Measurements from ENCODE around the gene CPZ. TPM values are rescaled to one million over a fixed set of nuclear protein-coding genes. Genes with fewer than 3 reads are reported as not detected.

Gene CPZ
- total RNA-seq, 1 experiment from 2014 or later = 26.9 TPM

- no peak overlapping the region for H3K4me3 Mint-ChIP-seq
- DNase-seq (ENCODE audit: low spot score) (peak; percentile 2), ATAC-seq (no peak)
- no peaks in the 10 kb centered on the region for H3K9me3 Mint-ChIP-seq
- no peak overlapping the region for H3K27ac Mint-ChIP-seq
- ChIA-PET POLR2A (no interaction called here), CTCF (interaction anchor here (1.3 to 2.1 kb wide), 2 partner anchors 30 to 51 kb away, joined by 4 to 10 read pairs; no protein-coding TSS in a partner anchor)
- no peaks in the 10 kb centered on the region for H3K4me1 Mint-ChIP-seq
- TF ChIP-seq USF1 (CRISPR knock-in tag; IDR thresholded peaks at IDR 0.05) (peak; percentile 47; the same call in 1 of the 2 replicates), ZNF425 (CRISPR knock-in tag; conservative IDR thresholded peaks at IDR 0.05) (no peak)
- TF ChIP-seq, protein P1, sequence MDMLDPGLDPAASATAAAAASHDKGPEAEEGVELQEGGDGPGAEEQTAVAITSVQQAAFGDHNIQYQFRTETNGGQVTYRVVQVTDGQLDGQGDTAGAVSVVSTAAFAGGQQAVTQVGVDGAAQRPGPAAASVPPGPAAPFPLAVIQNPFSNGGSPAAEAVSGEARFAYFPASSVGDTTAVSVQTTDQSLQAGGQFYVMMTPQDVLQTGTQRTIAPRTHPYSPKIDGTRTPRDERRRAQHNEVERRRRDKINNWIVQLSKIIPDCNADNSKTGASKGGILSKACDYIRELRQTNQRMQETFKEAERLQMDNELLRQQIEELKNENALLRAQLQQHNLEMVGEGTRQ (CRISPR knock-in tag; IDR thresholded peaks at IDR 0.05) = peak; percentile 69
- H3K36me3 Mint-ChIP-seq = no peaks in the 10 kb centered on the region
- H3K27me3 Mint-ChIP-seq (ENCODE audit: low read depth) = peaks cover 6% of the 10 kb centered on the region; the same call in 1 of the 2 replicates
Observed at GRCh38 chr4:8637456-8637984, 45.0 kb downstream of the CPZ start.

GRCh38 chr4:8639021-8639420 is 46.5 kb downstream of the CPZ start:
- TF ChIP-seq RORB (CRISPR knock-in tag; IDR thresholded peaks at IDR 0.05) (no peak), ZNF423 (CRISPR knock-in tag; IDR thresholded peaks at IDR 0.05) (no peak), NFYB (CRISPR knock-in tag; conservative IDR thresholded peaks at IDR 0.05; ENCODE audit: low read depth) (no peak), ZMAT4 (CRISPR knock-in tag; IDR thresholded peaks at IDR 0.05) (no peak), GABPB1 (CRISPR knock-in tag; IDR thresholded peaks at IDR 0.05) (no peak), SMAD3 (CRISPR knock-in tag; IDR thresholded peaks at IDR 0.05; ENCODE audit: borderline replicate concordance) (no peak), TEAD1 (CRISPR knock-in tag; IDR thresholded peaks at IDR 0.05) (no peak)
- TF ChIP-seq, protein P2, sequence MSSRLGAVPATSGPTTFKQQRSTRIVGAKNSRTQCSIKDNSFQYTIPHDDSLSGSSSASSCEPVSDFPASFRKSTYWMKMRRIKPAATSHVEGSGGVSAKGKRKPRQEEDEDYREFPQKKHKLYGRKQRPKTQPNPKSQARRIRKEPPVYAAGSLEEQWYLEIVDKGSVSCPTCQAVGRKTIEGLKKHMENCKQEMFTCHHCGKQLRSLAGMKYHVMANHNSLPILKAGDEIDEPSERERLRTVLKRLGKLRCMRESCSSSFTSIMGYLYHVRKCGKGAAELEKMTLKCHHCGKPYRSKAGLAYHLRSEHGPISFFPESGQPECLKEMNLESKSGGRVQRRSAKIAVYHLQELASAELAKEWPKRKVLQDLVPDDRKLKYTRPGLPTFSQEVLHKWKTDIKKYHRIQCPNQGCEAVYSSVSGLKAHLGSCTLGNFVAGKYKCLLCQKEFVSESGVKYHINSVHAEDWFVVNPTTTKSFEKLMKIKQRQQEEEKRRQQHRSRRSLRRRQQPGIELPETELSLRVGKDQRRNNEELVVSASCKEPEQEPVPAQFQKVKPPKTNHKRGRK (CRISPR knock-in tag; IDR thresholded peaks at IDR 0.05; ENCODE audit: borderline replicate concordance) = no peak
- ChIA-PET CTCF (interaction anchor here (2.3 kb wide), 1 partner anchor 32 kb away, joined by 14 read pairs; no protein-coding TSS in a partner anchor), POLR2A (no interaction called here)
- no peaks in the 10 kb centered on the region for H3K9me3 Mint-ChIP-seq
- H3K27me3 Mint-ChIP-seq (ENCODE audit: low read depth) = peaks cover 6% of the 10 kb centered on the region; the same call in 1 of the 2 replicates
- H3K4me3 Mint-ChIP-seq = no peak overlapping the region
- ATAC-seq (no peak), DNase-seq (ENCODE audit: low spot score) (peak; percentile 7)
- no peaks in the 10 kb centered on the region for H3K4me1 Mint-ChIP-seq
- H3K36me3 Mint-ChIP-seq = no peaks in the 10 kb centered on the region
- H3K27ac Mint-ChIP-seq = no peak overlapping the region

DNA sequence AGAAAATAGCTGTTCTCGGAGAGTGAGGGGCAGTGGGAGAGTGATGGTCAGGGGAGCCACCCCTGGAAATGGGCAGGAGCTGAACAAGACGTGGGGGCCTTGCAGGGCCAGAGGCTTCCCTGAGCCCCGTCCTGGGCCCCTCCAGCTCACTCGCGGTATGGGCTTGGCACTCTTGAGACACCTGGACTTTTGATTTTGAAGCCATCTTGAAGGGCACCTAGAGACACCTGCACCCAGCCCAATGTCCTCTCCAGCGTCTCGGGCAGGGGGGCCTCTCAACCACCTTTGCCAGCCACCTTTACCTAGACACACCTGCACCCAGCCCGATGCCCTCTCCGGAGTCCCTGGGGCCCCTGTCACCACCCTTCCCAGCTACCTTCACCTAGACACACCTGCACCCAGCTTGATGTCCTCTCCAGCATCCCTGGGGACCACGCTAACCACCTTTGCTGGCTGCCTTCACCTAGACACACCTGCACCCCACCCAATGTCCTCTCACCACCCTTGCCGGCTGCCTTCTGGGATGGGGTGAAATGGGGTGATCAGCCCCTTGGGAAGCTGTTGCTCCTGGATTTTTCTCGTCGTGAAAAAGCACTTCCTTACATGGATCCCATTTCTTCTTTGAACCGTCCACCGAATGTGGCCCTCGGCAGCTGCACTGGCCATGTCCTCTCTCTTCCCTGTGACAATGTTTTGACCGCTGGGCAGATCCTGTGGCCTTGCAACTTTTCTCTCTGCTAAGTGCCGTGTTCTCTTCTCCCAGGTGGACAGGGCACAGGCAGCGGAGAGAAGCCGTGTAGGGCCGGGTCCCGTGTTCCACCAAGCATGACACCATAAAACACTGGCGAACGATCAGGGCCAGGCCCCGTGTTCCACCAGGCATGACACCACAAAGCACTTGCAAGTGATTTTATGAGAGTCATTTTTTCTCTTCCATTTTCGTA is 47.5 kb downstream of the CPZ start:
- no peak for ATAC-seq
- no peak overlapping the region for H3K27ac Mint-ChIP-seq
- H3K27me3 Mint-ChIP-seq (ENCODE audit: low read depth) = peaks cover 6% of the 10 kb centered on the region; the same call in 1 of the 2 replicates
- TF ChIP-seq ATF1 (CRISPR knock-in tag; IDR thresholded peaks at IDR 0.05) = no peak
- TF ChIP-seq ETV6 (CRISPR knock-in tag; IDR thresholded peaks at IDR 0.05) = no peak
- no peak for TF ChIP-seq ATF6 (CRISPR knock-in tag; IDR thresholded peaks at IDR 0.05)
- no peak for TF ChIP-seq OVOL2 (CRISPR knock-in tag; IDR thresholded peaks at IDR 0.05; ENCODE audit: borderline replicate concordance)
- TF ChIP-seq ZBTB43 (CRISPR knock-in tag; IDR thresholded peaks at IDR 0.05) = no peak
- no peak for TF ChIP-seq TEAD4 (CRISPR knock-in tag; IDR thresholded peaks at IDR 0.05)
- no peak for TF ChIP-seq JUN (CRISPR knock-in tag; IDR thresholded peaks at IDR 0.05)
- no peak for TF ChIP-seq TP53 (CRISPR knock-in tag; IDR thresholded peaks at IDR 0.05)
- no peak for TF ChIP-seq MYBL2 (CRISPR knock-in tag; IDR thresholded peaks at IDR 0.05)
- no peaks in the 10 kb centered on the region for H3K36me3 Mint-ChIP-seq
- no peak overlapping the region for H3K4me3 Mint-ChIP-seq
- ChIA-PET POLR2A (no interaction called here), CTCF (interaction anchor here (2.3 kb wide), 1 partner anchor 33 kb away, joined by 14 read pairs; no protein-coding TSS in a partner anchor)
- H3K9me3 Mint-ChIP-seq = no peaks in the 10 kb centered on the region
- peak; percentile 4 for DNase-seq (ENCODE audit: low spot score)
- no peaks in the 10 kb centered on the region for H3K4me1 Mint-ChIP-seq
